ENCODE measurements around the gene ACAA1. TPM values are rescaled to one million over a fixed set of nuclear protein-coding genes. Genes with fewer than 3 reads are reported as not detected.

ACAA1 gene
- total RNA-seq, 5 donors from 2014 or later (not counting 1 experiment from before 2014, with no cell fraction given) = 70.7 to 97.1 (median 90.8) TPM

DNA sequence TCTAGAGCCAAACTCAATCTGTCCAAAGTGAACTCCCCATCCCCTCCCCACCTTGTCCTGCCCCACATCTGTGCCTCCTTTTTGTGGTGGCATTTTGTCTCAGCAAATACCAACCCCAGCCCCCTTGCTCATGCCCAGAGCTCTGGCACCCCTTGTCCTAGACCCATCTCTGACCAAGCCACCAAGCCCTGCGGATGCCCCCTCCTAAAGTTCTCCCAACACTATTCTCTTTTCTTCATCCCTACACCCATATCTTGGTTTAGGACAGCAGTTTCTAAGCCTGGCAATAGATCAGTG, 17.7 kb downstream of the ACAA1 start:
- ChIA-PET POLR2A (no interaction called here), CTCF (interaction anchor here (0.6 to 0.8 kb wide), 3 partner anchors 337 to 361 kb away, joined by 3 to 4 read pairs (median 3); no protein-coding TSS in a partner anchor)
- H3K9me3 ChIP-seq = no peaks in the 10 kb centered on the region
- Mint-ChIP-seq H3K27me3 (no peaks in the 10 kb centered on the region), H3K4me3 (no peak overlapping the region), H3K4me1 (peaks cover 3 to 17% (median 12%) of the 10 kb centered on the region in 3 donors), H3K36me3 (peaks cover 24% of the 10 kb centered on the region), H3K27ac (peak overlapping the region in 1 of 2 donors; percentile 2), H3K9me3 (no peaks in the 10 kb centered on the region)
- no peak overlapping the region for H3K4me3 ChIP-seq (ENCODE audit: control insufficient read depth in 1 of 2, extremely low read depth in 1 of 2, low read length in 1 of 2)
- peaks cover 0 to 3% of the 10 kb centered on the region in 2 experiments for H3K27me3 ChIP-seq (replicated peaks in 1 of 2; ENCODE audit: control insufficient read depth in 2 of 2, extremely low read depth in 1 of 2, insufficient read depth in 2 of 2, low read length in 1 of 2)
- H3K4me1 ChIP-seq (ENCODE audit: control insufficient read depth in 1 of 2, extremely low read depth in 1 of 2, insufficient read depth in 2 of 2, low read length in 2 of 2) = peaks cover 0 to 5% of the 10 kb centered on the region in 2 experiments
- no peak for DNase-seq
- peaks cover 27 to 32% of the 10 kb centered on the region in 2 donors for H3K36me3 ChIP-seq (ENCODE audit: control insufficient read depth in 2 of 2, extremely low read depth in 1 of 2, insufficient read depth in 1 of 2, low read length in 1 of 2)
- ATAC-seq (replicated peaks in 1 of 4) = no peak
- no CpG with 5 or more reads among the region's 1 CpG for WGBS (ENCODE audit: insufficient coverage)
- no peak overlapping the region for H3K27ac ChIP-seq (ENCODE audit: low read length)

DNA sequence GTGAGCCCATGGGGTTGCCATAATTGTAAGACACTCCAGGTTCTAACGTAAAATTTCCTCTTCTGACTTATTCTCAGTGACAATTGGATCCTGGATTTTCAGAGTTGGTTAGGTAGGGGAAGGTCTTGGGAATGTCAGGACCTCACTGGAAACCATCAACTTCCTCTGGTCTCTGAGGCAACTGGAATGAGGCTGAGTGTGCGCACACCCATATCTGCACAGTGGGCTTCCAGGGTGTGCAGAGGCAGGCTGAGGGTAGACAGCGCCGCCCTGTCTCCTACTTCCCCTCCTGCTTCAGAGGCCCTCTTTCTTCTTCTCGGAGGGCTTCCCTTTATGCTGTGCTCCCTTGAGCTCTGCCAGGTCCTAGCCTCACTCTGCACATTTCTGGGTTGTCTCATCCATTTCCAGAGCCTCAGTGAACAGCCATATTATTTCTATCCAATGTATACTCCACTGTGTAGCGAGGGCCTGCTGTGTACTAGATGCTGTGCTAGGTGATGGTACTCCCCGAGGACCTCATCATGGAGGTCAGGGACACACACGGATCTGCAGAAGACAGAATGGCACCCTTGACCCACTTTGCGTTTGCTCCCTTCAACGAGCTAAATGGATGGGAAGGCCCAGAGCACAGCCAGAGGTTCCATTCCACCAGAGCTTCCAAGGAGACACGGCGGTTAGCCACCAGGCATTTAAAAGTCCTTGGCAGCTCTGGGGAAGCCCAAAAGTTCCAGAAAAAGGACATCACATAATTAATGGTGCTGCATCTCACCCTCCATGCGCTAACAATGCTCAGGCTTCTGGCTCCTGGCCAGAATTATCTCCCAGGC, 18.3 kb downstream of the ACAA1 start:
- Mint-ChIP-seq H3K27ac (peak overlapping the region in 1 of 2 donors; percentile 55), H3K4me3 (no peak overlapping the region), H3K27me3 (no peaks in the 10 kb centered on the region), H3K9me3 (no peaks in the 10 kb centered on the region), H3K4me1 (peaks cover 3 to 17% (median 12%) of the 10 kb centered on the region in 3 donors), H3K36me3 (peaks cover 24% of the 10 kb centered on the region)
- Histone ChIP-seq H3K36me3 (ENCODE audit: control insufficient read depth in 2 of 2, extremely low read depth in 1 of 2, insufficient read depth in 1 of 2, low read length in 1 of 2) (peaks cover 27 to 29% of the 10 kb centered on the region in 2 donors), H3K27me3 (replicated peaks in 1 of 2; ENCODE audit: control insufficient read depth in 2 of 2, extremely low read depth in 1 of 2, insufficient read depth in 2 of 2, low read length in 1 of 2) (peaks cover 0 to 3% of the 10 kb centered on the region in 2 experiments), H3K27ac (ENCODE audit: low read length) (no peak overlapping the region), H3K4me3 (ENCODE audit: control insufficient read depth in 1 of 2, extremely low read depth in 1 of 2, low read length in 1 of 2) (no peak overlapping the region), H3K4me1 (ENCODE audit: control insufficient read depth in 1 of 2, extremely low read depth in 1 of 2, insufficient read depth in 2 of 2, low read length in 2 of 2) (peaks cover 0 to 5% of the 10 kb centered on the region in 2 experiments), H3K9me3 (no peaks in the 10 kb centered on the region)
- 93% methylated on average over 10 of the region's 13 CpGs for WGBS (ENCODE audit: insufficient coverage)
- DNase-seq = peak in 1 of 35 experiments; percentile 17
- ATAC-seq (replicated peaks in 1 of 4) = peak in 1 of 4 experiments; percentile 9
- ChIA-PET CTCF (interaction anchor here (0.6 to 1.9 kb wide), 4 partner anchors 11 to 362 kb away, joined by 3 to 10 read pairs (median 4); no protein-coding TSS in a partner anchor), POLR2A (no interaction called here)

DNA sequence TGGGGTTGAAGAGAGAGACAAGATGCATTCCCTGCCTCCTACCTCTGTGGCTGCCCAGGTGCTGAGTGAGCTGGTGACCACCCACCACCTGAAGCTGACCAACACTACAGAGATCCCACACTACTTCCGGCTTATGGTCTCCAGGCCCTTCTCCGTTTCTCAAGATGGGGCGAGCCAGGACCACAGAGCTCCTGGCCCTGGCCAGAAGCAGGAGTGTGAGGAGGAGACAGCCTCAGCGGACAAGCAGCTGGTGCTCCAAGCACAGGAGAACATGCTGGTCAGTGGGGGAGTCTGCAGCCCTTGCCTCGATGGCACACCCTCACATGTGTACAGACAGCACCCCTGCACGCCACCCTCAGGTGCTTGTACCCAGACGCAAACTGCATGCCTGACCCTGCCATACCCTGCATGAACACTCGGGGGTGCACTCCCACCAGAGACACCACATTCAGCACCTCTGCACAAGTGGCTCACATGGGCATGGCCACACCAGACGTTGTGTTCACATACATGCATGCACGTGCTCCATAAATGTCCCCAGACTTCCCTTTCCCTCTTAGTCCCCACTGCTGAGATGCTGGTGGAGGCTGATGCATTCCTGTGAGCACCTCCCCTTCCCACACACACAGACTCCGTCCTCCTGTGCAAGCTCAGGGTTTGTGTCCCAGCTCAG, 19.0 kb downstream of the ACAA1 start:
- Mint-ChIP-seq H3K4me1 (peaks cover 2 to 17% (median 12%) of the 10 kb centered on the region in 3 donors), H3K36me3 (peaks cover 19% of the 10 kb centered on the region), H3K27ac (peak overlapping the region; percentile 42 to 74), H3K9me3 (no peaks in the 10 kb centered on the region), H3K27me3 (no peaks in the 10 kb centered on the region), H3K4me3 (no peak overlapping the region)
- peak; percentile 48 to 82 (median 68) for DNase-seq
- H3K9me3 ChIP-seq = no peaks in the 10 kb centered on the region
- peaks cover 0 to 5% of the 10 kb centered on the region in 2 experiments for H3K4me1 ChIP-seq (ENCODE audit: control insufficient read depth in 1 of 2, extremely low read depth in 1 of 2, insufficient read depth in 2 of 2, low read length in 2 of 2)
- H3K4me3 ChIP-seq (ENCODE audit: control insufficient read depth in 1 of 2, extremely low read depth in 1 of 2, low read length in 1 of 2) = no peak overlapping the region
- ATAC-seq (replicated peaks in 1 of 4) = peak; percentile 77 to 90 (median 86)
- peaks cover 24% of the 10 kb centered on the region in 2 donors for H3K36me3 ChIP-seq (ENCODE audit: control insufficient read depth in 2 of 2, extremely low read depth in 1 of 2, insufficient read depth in 1 of 2, low read length in 1 of 2)
- 35% methylated on average over 8 of the region's 11 CpGs for WGBS (ENCODE audit: insufficient coverage)
- H3K27me3 ChIP-seq (replicated peaks in 1 of 2; ENCODE audit: control insufficient read depth in 2 of 2, extremely low read depth in 1 of 2, insufficient read depth in 2 of 2, low read length in 1 of 2) = peaks cover 0 to 3% of the 10 kb centered on the region in 2 experiments
- no peak overlapping the region for H3K27ac ChIP-seq (ENCODE audit: low read length)
- ChIA-PET POLR2A (interaction anchor here in 1 of 2 donors (0.6 kb wide), 1 partner anchor 385 kb away, joined by 9 read pairs; no protein-coding TSS in a partner anchor), CTCF (interaction anchor here (0.6 to 1.9 kb wide), 5 partner anchors 10 to 362 kb away, joined by 3 to 10 read pairs (median 4); partner anchors contain the start of gene XYLB (in 1 of the 2))

DNA sequence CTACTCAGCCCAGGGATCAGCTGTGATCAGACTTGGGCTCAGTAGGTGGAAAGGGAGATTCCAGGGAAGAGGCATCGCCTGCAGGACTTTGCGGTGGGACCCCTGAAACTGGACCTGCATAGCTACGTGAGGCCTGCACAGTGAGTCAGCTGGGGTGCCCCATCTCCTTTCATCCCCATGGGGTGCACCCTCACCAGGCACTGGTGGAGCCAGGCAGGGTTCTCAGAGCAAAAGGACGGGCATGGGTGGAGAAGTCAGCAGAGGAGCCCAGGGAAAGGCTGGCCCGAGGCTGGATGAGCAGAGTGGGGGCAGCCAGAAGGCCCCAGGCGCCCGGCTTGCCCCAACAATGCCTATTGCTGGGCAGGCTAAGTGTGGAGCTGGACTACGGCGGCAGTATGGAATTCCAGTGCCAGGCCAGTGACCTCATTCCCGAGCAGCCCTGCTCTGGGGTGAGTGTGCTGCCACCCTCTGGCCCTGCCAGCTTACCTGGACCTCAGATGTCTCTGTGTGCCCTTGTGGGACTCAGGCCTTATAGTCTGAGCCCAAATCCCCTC, 19.7 kb downstream of the ACAA1 start:
- Mint-ChIP-seq H3K9me3 (no peaks in the 10 kb centered on the region), H3K27ac (no peak overlapping the region), H3K36me3 (peaks cover 13% of the 10 kb centered on the region), H3K27me3 (no peaks in the 10 kb centered on the region), H3K4me3 (no peak overlapping the region), H3K4me1 (peaks cover 2 to 17% (median 12%) of the 10 kb centered on the region in 3 donors)
- Histone ChIP-seq H3K4me1 (ENCODE audit: control insufficient read depth in 1 of 2, extremely low read depth in 1 of 2, insufficient read depth in 2 of 2, low read length in 2 of 2) (peaks cover 0 to 5% of the 10 kb centered on the region in 2 experiments), H3K27me3 (replicated peaks in 1 of 2; ENCODE audit: control insufficient read depth in 2 of 2, extremely low read depth in 1 of 2, insufficient read depth in 2 of 2, low read length in 1 of 2) (peaks cover 0 to 3% of the 10 kb centered on the region in 2 experiments), H3K27ac (ENCODE audit: low read length) (no peak overlapping the region), H3K9me3 (no peaks in the 10 kb centered on the region), H3K36me3 (ENCODE audit: control insufficient read depth in 2 of 2, extremely low read depth in 1 of 2, insufficient read depth in 1 of 2, low read length in 1 of 2) (peaks cover 19 to 22% of the 10 kb centered on the region in 2 donors), H3K4me3 (ENCODE audit: control insufficient read depth in 1 of 2, extremely low read depth in 1 of 2, low read length in 1 of 2) (no peak overlapping the region)
- DNase-seq (peak in 2 of 35 experiments; percentile 1 to 22), ATAC-seq (replicated peaks in 1 of 4) (peak in 1 of 4 experiments; percentile 8)
- WGBS (ENCODE audit: insufficient coverage) = 90% methylated on average over 10 of the region's 10 CpGs
- ChIA-PET CTCF (interaction anchor here (0.6 to 1.9 kb wide), 6 partner anchors 46 to 363 kb away, joined by 3 to 10 read pairs (median 4); partner anchors contain the start of gene XYLB (in 1 of the 2)), POLR2A (interaction anchor here in 1 of 2 donors (0.6 kb wide), 1 partner anchor 386 kb away, joined by 9 read pairs; no protein-coding TSS in a partner anchor)

GRCh38 chr3:38116471-38117162, 20.3 kb downstream of the ACAA1 start:
- H3K27ac ChIP-seq (ENCODE audit: low read length) = no peak overlapping the region
- Mint-ChIP-seq H3K4me1 (peaks cover 2 to 17% (median 12%) of the 10 kb centered on the region in 3 donors), H3K27ac (no peak overlapping the region), H3K36me3 (peaks cover 10% of the 10 kb centered on the region), H3K4me3 (no peak overlapping the region), H3K27me3 (no peaks in the 10 kb centered on the region), H3K9me3 (no peaks in the 10 kb centered on the region)
- CTCF ChIA-PET = interaction anchor here (0.6 to 1.9 kb wide), 8 partner anchors 46 to 364 kb away, joined by 3 to 10 read pairs (median 3); partner anchors contain the start of gene XYLB (in 1 of the 2)
- POLR2A ChIA-PET = no interaction called here
- 93% methylated on average over 11 of the region's 12 CpGs for WGBS (ENCODE audit: insufficient coverage)
- H3K9me3 ChIP-seq = no peaks in the 10 kb centered on the region
- no peak overlapping the region for H3K4me3 ChIP-seq (ENCODE audit: control insufficient read depth in 1 of 2, extremely low read depth in 1 of 2, low read length in 1 of 2)
- H3K4me1 ChIP-seq (ENCODE audit: control insufficient read depth in 1 of 2, extremely low read depth in 1 of 2, insufficient read depth in 2 of 2, low read length in 2 of 2) = peaks cover 0 to 5% of the 10 kb centered on the region in 2 experiments
- peaks cover 12 to 16% of the 10 kb centered on the region in 2 donors for H3K36me3 ChIP-seq (ENCODE audit: control insufficient read depth in 2 of 2, extremely low read depth in 1 of 2, insufficient read depth in 1 of 2, low read length in 1 of 2)
- peak in 2 of 35 experiments; percentile 12 to 24 for DNase-seq
- no peak for ATAC-seq (replicated peaks in 1 of 4)
- H3K27me3 ChIP-seq (replicated peaks in 1 of 2; ENCODE audit: control insufficient read depth in 2 of 2, extremely low read depth in 1 of 2, insufficient read depth in 2 of 2, low read length in 1 of 2) = peaks cover 0 to 3% of the 10 kb centered on the region in 2 experiments
